Measurements from ENCODE around the gene CMSS1.

CMSS1 gene

DNA sequence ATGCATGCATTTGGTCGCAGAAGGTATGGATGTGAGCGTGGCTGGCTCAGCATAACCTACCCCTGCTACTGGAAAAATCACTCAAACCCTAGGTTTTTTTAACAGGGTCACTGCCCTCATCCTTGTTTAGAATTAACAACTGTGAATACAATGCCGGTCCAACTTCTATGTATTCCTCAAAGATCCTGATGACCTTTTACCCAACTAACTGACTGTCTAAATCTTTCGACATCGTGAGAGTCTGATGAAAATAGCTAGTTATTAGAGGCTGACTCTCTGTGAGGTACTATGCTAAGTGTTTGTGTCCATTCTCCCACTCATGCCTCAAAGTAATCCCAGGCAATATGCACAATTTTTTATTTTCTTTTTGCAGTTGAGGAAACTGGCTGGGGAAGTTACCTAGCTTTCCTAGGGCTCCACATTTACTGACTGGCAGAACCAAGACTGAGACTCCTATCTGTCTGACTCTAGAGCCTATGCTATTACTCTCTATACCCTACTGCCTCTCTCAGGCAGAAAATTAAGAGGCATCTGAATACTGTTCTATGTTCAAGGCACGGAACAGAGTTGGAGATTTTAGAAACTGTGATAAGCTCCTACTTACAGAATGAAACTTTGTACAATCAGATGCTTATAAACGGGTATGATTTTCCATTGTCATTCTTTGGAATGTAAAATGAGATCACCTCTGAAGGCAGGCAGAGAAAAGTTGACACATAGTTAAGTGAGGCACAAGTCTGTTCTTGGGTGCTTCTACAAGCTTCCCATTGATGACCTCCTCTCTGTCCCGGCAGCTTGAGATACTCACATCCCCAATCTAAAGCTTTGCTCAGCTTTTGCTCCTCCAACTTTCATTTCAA is 240.3 kb downstream of the CMSS1 start:
- no peak for DNase-seq (ENCODE audit: low read depth in 2 of 2)

DNA sequence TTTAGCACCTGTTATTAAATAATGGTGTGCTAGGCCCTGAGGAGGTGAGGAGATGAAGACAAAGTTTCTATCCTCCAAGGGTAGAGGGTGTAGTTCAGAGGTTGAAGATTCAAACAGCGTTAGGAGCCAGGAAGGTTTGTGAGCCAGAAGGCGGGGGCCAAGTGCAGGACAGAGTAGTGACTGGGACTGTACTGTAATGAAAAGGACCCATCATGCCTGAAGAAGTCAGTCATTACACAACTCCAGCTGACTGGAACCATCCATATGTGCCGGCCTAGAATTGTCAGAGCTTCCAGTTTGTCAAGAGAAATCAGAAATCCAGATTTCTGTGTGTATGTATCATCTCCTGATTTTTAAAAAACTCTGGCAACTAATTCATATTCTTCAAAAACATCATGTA is 241.8 kb downstream of the CMSS1 start:
- no peak for DNase-seq (ENCODE audit: low read depth in 2 of 2)

DNA sequence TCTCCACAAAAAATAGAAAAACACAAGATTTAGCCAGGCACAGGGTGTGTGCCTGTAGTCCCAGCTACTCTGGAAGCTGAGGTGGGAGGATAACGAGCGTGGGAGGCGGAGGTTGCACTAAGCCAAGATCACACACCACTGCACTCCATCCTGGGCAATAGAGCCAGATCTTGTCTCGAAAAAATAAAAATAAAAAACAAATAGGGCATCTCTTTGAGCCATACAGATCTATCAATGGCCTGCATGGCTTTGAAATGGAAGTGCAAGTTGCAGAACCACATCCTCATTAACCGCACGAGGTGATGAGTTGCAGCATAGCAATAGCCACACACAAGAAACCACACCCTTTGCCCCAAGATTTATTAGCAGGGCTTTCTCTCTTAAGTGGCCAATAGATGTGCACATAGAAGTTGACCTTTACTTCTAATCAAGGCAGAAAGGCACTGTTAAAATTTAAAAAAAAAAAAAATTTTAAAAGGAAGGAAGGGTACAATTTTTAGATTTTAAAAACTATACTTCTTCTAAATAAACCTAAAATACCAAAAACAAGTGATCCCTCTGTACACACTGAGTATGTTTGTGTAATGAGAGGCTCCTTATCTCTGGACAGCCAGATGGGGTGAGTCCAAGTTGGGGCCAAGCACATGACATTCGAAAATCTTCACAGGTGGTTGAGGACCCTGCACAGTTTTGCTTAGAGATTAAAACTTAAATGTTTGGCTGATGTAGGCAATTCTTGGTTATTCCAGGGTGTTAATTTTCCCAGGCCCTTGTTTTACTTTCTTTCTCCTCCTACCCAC is 243.2 kb downstream of the CMSS1 start:
- no peak for DNase-seq (ENCODE audit: low read depth in 2 of 2)

DNA sequence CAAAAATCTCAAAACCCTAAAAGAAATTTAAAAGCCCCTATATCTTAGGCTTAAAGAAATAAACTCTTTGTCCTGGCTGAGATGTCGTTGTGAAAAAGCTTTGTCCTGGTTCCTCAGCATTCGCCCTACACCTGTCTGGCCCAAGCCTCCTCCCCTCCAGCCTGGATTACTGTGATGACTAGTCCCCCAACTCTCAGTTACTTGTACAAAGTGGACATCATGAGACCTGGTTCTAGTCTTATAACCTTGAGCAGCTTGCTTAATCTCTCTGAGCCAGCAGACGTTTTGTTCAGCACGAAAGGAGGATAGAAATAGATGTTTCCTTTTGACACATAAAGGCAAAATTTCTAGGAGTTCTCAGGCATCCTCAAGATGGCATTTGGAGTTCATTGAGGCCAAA is 245.0 kb downstream of the CMSS1 start:
- DNase-seq (ENCODE audit: low read depth in 2 of 2), result no peak

DNA sequence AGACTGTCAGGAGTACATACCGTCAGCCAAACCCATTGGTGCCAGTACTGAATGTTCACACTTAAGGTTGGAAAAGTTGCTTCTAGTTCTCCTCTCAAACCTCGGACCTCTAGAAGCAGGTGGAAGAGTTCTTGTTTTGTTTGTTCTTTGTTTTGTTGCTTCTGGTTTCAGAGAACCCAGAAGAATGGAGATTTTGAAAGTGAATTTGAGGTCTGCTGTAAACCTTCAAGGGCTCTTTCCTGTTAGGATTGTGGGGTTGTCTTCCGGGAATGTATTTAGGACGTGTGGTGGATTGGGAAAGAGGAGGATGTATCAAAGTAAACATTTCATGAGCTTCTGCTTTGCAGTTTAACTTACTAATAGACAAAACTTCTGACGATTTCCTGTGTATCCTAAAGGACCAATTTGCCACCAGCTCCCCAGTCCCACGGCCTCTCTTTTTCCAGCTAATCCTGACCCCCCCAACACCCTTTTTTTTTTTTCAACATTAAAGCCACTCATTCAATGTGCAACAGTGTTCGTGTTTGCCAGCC is 246.3 kb downstream of the CMSS1 start:
- DNase-seq (ENCODE audit: low read depth in 2 of 2), result no peak

DNA sequence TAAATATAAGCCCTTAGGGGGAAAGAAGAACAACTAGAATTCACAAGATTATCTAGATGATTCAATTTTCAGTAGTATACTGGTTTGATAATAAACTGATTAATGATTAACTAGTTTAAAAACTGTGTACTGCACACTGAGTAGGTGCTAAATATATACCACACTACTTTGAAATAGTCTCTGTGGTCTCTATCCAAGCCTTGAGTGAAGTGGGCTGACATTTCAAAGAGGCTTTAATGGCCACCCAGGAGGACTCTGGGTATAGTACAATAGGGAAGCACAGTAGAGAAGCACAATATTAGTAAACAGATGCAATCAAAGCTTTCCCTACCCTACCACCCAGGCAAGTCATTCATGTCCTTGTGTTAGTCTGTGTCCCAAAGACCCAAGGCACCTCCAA is 249.9 kb downstream of the CMSS1 start:
- DNase-seq (ENCODE audit: low read depth in 2 of 2), result no peak

DNA sequence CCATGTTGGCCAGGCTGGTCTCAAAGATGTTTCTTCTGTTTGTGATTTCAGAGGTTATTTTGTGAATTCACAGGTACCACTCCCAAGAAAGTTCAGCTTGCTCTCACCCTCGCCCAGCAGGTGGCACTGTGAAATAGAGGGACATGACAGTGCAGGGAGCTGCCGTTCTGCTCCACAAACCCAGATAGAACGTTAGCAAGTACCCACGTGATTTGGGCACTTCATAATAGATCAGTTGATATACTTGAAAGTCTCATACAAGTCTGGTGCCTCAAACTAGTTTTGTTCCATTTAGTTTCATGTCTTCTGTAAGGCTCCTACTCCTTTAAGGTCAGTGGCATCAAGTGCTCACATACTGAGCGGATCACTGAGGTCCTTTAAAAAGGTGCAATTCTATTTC is 251.2 kb downstream of the CMSS1 start:
- DNase-seq (ENCODE audit: low read depth in 2 of 2), result peak; percentile 28 to 64

DNA sequence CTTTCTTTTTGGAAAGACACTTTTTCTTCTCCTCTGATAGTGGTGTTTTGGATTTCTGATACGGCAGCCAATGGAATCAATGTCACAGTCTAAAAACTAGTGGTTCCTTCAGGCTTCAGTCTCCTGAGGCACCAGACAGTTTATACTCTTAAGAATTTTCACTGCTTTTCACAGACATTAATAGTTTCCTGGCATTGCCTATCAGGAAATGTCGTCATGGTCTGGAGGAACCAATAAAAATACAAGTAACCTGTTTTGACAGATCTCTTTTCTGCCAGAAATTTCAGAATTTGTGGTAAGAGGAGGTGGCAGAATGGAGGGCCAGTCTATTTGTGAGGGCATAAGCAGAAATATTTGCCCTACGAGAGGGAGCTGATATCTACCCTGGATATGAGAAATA is 251.8 kb downstream of the CMSS1 start:
- no peak for DNase-seq (ENCODE audit: low read depth in 2 of 2)

DNA sequence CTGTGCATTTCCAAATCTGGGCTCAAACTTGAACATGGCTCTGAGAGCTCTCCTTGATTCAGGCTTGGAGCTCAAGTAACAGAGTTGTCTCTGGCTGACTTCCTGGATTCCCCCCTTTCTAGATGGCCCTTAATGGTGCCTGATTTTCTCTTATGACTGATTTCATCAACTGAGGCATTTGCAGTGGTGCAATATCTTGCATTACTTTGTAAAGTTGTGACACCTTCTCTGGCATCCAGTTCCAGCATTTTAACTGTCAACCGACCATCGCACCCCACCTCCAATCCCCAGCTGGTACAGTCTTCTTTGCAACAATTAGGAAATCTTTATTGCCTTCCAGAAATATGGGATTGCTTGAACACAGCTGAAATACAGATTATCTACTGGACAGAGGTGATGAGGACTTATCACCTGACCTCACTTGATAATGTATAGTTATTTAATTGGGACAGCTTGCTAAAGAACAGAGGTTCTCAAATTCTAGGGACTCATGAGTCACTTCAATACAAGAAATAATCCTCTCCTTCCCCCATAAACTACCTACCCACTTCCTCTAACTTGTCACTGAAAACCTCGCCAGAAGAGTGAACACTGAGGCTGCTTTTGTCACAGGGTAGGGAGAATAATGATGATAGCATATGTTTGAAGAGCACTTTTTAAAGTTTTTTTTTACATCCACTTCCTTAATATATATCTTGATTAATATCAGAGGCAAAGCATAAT is 254.8 kb downstream of the CMSS1 start:
- no peak for DNase-seq (ENCODE audit: low read depth in 2 of 2)

DNA sequence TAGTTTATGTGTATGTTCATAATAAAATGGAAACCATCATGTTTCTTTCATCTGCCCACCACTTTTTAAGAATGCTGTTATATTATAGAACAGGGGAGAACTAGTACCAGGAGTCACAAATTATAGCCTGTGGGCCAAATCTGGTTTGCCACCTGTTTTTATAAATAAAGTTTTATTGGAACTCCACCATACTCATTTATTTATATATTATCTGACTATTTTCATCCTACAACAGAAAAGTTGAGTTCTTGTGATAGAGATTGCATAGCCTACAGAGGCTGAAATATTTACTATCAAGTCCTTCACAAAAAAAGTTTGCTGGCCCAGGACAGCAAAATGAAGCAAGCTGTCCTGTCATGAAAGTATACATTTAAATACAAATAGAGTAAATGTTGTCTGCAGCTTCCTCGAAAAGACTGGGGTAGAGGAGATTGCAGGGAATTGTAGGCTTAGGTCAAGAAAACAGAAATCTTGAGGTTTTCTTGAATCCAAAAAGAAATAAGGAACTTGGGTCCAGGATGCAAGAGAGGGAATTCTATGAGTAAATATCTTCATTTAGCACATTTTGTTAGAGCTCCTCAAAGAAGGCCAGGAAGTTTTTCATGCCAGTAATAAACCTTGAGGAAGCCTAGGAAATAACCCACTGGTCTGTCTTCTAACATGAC is 255.5 kb downstream of the CMSS1 start:
- DNase-seq (ENCODE audit: low read depth in 2 of 2), result no peak

DNA sequence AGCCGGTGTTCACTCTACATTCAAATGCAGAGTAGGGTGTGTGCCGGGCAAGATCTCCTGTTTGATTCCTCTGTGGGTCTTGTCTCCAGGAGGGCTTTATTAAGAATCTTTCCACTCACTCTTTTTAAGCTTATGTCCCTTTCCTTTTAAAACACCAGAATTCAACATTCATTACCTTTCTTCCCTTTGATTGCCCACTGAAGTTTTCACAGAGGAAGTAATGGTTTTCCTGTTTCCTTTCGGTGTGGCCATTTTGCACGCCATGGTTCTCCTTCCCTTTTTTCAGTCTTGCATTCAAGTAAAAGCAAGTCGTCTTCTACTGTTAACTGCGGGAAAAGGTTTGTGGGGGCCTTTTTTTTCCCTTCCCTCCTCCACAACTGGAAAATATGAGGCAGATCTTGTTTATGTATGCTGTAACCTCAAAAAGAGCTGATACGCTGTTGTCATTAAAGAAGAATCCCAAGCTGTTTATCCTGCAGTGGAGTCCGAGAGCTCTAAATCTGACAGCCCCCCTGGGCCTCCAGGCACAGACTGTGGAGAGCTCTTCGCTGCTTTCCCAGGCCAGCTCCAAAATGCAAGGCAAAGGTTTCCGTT is 256.1 kb downstream of the CMSS1 start:
- no peak for DNase-seq (ENCODE audit: low read depth in 2 of 2)

DNA sequence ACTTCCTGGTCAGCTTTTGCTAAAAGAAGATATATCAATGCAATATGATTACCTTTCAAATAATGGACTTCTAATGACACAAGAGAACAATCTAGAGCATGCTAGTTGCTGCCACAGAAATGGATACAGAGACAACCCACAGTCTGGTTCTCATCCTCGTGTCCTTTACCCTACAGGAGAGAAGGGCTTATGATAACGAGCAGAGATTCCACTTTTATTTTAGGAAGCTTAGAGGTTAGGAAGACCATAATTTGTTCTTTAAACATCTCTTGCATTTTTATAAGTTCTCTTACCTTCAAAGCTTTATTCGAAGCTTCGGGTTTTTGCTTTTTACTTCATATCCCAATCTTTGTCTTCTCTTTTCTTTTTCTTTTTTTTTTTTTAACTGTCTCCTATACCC is 257.5 kb downstream of the CMSS1 start:
- DNase-seq (ENCODE audit: low read depth in 2 of 2), result no peak

DNA sequence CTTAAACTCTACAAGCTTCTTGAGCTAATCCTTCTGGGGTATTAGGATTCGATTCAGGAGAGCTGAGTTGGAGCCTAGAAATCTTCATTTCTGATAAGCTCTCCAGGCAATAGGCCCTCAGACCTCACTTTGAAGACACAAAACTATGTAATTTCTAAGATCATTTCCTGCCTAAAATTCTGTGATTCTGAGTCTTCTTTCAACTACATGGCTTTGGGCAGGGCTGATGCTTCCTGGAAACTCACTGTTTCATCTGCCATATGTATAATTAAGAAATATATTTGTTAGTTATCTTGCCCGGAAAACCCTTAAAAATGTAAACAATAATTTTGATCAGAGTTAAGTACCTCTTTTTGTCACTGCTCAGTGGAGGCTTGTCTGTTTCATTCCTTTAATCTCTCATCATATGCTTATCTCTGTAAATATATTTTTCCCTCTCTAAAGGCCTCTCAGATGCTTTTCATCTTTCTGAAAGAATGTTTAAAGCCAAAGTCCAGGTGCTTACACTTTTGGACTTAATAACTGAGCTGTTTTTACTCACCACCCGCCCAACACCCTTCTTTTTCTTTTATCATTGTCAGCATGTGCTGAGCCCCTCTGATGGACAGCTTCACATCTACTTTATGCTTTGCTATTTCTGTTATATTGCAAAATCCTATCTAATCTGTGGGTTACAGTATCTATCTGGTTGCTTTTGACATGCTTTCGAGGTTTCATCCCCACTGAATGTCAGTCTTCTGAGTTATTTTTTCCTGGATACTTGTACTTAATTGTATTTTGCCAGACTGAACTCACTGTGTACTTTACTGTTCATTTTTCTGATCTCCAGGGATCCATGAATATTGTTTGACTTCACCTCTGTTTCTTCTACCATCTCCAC is 258.4 kb downstream of the CMSS1 start:
- no peak for DNase-seq (ENCODE audit: low read depth in 2 of 2)

DNA sequence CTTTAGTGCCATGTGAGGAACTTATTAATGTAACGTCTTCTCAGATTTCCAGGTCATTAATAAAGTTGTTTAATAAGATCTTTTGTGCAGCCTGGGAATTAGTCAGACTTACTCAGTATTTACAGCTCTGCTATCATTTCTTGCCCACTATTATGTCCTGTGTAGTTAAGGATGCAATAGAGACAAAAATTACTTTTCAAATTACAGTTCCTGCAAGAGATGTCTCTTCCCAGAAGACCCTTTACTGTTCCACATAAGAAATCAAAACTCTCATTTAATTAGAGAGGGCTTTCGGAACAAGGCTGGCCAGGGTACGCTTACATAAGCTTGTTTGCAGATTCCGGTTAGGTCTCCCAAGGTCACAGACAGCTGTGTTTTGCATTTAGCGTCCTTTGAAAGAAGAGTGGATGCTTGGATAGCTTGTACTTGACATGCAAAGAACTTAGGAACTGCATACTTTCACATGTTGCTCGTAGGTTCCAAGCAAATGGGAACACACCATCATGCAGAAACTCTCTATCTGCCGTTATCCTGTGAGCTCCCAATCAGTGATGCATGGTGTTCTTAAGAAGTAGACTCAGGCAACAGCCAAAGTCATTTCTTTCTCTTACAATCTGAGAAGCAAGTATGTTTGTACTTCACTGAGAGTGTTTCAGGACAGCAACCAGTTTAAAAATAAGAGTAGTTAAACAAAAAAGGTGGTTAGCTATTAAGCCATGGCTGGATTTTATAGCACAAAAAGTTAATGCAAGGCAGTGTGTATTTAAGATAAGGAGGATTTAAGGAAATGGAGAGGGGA is 259.3 kb downstream of the CMSS1 start:
- DNase-seq (ENCODE audit: low read depth in 2 of 2), result no peak

DNA sequence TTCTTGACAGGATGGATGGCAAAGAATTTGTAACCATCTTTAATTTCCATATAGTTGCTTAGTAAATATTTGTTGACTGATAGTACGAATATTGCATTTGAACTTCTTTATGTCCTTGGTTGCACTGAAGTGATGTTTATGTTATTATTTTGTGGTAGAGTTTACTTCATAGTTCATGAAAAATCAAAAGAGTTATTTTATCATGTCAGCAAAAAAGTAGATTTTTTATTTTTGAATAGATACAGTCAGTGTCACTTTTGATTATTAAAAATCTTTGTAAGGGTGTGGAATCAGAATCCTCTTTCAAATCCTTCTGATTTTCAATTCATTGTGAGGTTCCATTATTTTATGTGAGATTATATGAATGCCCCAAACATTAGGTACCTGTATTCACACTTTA is 261.7 kb downstream of the CMSS1 start:
- DNase-seq (ENCODE audit: low read depth in 2 of 2), result no peak

DNA sequence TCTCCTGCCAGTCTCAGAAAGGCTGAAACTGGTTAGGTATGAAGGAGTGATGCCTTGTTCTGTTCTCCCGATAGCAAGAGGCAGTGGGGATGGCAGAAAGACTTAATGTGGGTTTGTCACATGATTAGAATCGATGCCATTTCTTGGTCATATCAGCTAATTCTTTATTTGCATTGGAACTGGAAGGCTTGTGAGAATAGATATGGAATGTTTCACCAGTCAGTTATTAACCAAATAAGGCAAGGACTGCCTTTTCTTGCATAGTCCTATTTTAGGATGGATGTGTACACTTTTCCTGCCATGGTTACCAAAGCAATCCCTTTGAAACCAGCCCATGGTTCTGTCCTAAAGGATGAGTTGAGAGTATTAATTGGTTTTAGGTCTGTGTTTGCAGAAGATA is 262.9 kb downstream of the CMSS1 start:
- no peak for DNase-seq (ENCODE audit: low read depth in 2 of 2)

DNA sequence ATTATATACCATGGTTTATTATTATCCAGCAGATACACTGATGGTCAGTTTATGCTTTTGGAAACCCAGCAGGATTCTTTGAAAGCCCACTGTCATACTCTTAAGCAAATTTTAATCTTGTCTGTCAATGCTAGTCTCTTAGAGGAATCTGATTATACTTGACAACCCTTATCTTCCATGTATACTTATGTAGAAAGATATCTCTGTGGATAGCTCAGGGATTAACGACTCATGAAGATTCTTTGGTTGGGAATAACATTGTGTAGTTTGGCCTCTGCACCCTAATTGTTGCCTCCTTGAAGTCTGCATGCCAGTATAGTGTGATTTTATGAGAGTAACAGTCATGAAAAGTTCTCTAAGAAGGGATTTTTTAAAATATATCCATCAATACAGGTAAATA is 263.6 kb downstream of the CMSS1 start:
- DNase-seq (ENCODE audit: low read depth in 2 of 2), result no peak

DNA sequence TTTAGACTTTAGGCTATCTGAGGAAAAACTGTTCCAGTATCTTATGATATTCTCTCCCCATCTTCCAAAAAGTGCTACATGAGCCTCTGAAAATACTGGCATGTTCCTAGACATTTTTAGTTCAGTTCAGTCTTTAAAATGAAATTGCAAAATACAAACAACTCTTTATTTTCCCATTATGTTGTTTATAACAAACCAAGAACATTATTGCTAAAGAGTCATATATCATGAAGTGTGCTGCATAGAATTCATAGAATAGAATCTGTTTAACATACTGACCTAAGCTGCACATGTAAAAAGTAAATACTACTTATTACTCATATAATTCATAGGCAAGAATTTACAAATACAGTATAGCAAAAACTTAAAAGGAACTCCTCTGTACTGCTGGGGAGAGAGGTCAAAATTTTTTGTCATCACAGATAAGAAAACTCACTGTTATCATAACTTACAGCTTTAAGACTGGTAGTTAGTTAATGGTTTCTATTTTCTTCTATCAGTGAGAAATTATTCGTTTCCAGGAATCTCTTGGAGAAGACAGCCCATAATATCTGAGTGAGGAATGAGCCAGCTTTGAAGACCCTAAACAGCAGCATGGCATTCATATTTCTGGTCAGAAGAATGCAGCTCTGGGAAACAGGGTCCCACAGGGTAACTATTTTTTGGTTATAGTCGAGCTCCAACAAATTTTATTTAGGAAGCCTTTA is 264.5 kb downstream of the CMSS1 start:
- DNase-seq (ENCODE audit: low read depth in 2 of 2), result no peak

DNA sequence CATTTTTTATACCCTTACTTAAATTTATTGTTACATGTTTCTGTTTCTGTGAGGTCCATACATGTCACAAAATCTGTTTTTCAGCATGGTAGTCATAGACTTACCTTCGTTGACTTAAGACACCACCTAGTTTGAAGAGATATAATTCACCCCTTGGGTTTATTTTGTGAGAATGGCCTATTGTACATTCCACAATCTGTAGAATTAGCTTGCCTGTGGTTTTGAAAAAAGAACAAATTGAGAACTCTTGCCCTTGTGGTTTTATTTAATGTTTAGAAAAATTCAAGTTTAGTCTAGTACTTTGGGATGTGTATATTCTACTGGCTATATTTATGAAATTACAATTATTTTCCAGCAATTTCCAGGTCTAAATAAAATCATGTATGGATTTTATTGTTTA is 265.1 kb downstream of the CMSS1 start:
- no peak for DNase-seq (ENCODE audit: low read depth in 2 of 2)
